ENCODE results near the gene KIFC1. TPM values are rescaled to one million over a fixed set of nuclear protein-coding genes. Genes with fewer than 3 reads are reported as not detected.

KIFC1 gene
- polyA plus RNA-seq, 3 donors: 0.14 to 0.87 (median 0.68) TPM

DNA sequence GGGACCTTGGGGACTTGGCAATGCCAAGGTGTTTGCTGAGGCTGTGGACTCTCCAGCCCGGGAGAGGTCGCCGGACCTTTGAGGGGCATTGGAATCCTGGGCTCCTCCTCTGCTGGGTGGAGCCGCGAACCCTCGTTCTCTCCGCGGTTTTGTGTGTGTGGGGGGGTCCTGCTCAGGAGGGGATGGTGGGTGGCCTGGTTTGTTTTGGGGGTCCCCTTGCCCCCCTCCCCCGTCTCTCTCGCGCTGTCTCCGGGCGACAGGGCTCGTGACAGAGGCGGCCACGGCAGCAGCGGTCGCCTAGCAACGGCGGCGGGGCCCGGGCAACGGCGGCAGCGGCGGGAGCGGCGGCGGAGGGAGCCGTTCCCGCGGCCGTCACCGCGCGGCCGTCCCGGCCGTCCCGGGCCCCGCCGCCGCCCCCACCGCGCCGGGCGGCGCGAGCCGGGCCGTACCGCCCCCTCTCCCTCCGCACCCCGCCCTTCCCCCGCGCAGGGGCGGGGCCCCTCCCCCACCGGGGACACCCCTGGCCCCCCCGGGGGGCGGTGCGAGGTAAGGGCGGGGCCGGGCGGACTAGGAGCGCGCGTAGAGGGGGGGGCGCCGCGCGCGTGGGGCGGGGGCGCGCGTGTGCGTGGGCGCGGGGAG lies 36.1 kb downstream of the KIFC1 start:
- Histone ChIP-seq H3K4me3 (replicated peaks in 1 of 3; ENCODE audit: low read depth in 2 of 3, low read length in 3 of 3) (peak overlapping the region; percentile 39 to 72 (median 44)), H3K9ac (ENCODE audit: insufficient read depth, low read length, poor library complexity, severe bottlenecking) (no peak overlapping the region), H3K27ac (ENCODE audit: low read depth in 1 of 2, low read length in 2 of 2) (no peak overlapping the region), H4K20me1 (ENCODE audit: insufficient read depth, low read length) (no peaks in the 10 kb centered on the region), H3K4me2 (replicated peaks; ENCODE audit: extremely low read depth, low read length, poor library complexity, severe bottlenecking) (peak overlapping the region; percentile 74), H3K9me3 (replicated peaks in 1 of 2; ENCODE audit: control insufficient read depth in 1 of 2, insufficient read depth in 1 of 2, low read length in 2 of 2) (no peaks in the 10 kb centered on the region), H2AFZ (ENCODE audit: insufficient read depth, low read depth, low read length, poor library complexity, severe bottlenecking) (no peak overlapping the region), H3K36me3 (replicated peaks in 1 of 2; ENCODE audit: control insufficient read depth in 1 of 2, insufficient read depth in 2 of 2, low read length in 2 of 2) (no peaks in the 10 kb centered on the region), H3K4me1 (ENCODE audit: control insufficient read depth in 1 of 2, insufficient read depth in 2 of 2, low read length in 2 of 2) (peaks cover 54 to 65% of the 10 kb centered on the region in 2 donors), H3K27me3 (ENCODE audit: control insufficient read depth in 2 of 2, insufficient read depth in 2 of 2, low read length in 2 of 2) (peaks cover 0 to 3% of the 10 kb centered on the region in 2 donors), H3K79me2 (ENCODE audit: insufficient read depth, low read length) (no peaks in the 10 kb centered on the region)
- H3K27ac Mint-ChIP-seq: peak overlapping the region in 5 of 7 donors; percentile 55 to 81 (median 77)
- TF ChIP-seq, protein P1, sequence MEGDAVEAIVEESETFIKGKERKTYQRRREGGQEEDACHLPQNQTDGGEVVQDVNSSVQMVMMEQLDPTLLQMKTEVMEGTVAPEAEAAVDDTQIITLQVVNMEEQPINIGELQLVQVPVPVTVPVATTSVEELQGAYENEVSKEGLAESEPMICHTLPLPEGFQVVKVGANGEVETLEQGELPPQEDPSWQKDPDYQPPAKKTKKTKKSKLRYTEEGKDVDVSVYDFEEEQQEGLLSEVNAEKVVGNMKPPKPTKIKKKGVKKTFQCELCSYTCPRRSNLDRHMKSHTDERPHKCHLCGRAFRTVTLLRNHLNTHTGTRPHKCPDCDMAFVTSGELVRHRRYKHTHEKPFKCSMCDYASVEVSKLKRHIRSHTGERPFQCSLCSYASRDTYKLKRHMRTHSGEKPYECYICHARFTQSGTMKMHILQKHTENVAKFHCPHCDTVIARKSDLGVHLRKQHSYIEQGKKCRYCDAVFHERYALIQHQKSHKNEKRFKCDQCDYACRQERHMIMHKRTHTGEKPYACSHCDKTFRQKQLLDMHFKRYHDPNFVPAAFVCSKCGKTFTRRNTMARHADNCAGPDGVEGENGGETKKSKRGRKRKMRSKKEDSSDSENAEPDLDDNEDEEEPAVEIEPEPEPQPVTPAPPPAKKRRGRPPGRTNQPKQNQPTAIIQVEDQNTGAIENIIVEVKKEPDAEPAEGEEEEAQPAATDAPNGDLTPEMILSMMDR (IDR thresholded peaks at IDR 0.05): no peak
- peaks cover 0 to 7% (median 0%) of the 10 kb centered on the region in 7 donors for H3K9me3 Mint-ChIP-seq
- H3K36me3 Mint-ChIP-seq: peaks cover 2 to 13% of the 10 kb centered on the region in 2 donors
- WGBS (ENCODE audit: insufficient coverage): 0% methylated on average over 35 of the region's 79 CpGs
- H3K4me1 Mint-ChIP-seq: peaks cover 74% of the 10 kb centered on the region
- H3K27me3 Mint-ChIP-seq (ENCODE audit: low read depth in 3 of 3): peaks cover 14 to 39% (median 23%) of the 10 kb centered on the region in 3 donors
- intact Hi-C loops (cut with micrococcal nuclease): no loop called here
- H3K4me3 Mint-ChIP-seq: peak overlapping the region; percentile 84 to 89
- DNase-seq: peak in 2 of 3 donors; percentile 25 to 50

DNA sequence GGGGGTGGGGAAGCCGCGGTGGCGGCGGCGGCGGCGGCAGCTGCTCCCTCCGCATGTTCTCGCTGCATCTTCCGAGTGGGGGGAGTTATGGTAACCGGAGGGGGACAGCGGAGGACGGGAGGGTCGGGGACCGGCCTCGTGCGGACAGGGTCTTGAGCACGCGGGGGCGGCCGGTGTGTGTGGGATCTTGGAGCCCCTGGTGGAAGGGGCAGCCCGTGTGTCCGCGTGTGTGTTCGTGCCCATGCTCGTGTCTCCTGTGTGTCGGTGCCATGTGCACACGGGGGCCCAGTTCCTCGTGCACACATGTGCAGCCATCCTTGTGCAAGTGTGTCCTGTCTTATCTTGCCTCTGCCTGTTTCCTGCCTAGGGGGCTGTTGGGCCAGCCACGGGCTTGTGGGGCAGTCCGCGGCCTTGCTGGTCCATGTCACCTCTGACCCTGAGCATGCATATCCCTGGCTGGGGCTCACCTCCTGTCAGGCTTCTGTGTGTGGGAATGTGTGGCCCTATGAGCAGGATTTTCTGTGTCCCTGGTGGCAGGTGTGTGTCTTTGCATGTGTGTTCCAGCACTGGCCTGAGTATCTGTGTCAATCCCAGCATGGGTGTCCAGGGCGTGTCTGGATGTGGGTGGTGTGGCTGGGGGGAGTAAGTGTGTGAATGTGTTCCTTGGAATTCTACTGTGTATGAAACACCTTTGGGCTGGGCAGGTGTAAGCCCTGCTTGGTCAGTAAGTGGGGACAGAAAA lies 36.8 kb downstream of the KIFC1 start:
- no peak overlapping the region for H3K9ac ChIP-seq (ENCODE audit: insufficient read depth, low read length, poor library complexity, severe bottlenecking)

More for the DNA sequence above, 36.8 kb downstream of the KIFC1 start:
- H3K27me3 Mint-ChIP-seq (ENCODE audit: low read depth in 3 of 3): peaks cover 19 to 45% (median 24%) of the 10 kb centered on the region in 3 donors
- H3K9me3 Mint-ChIP-seq: peaks cover 0 to 5% (median 0%) of the 10 kb centered on the region in 7 donors
- peak overlapping the region in 6 of 7 donors; percentile 26 to 88 (median 63) for H3K27ac Mint-ChIP-seq
- intact Hi-C loops (cut with micrococcal nuclease): no loop called here
- Histone ChIP-seq H3K27me3 (ENCODE audit: control insufficient read depth in 2 of 2, insufficient read depth in 2 of 2, low read length in 2 of 2) (peaks cover 0 to 3% of the 10 kb centered on the region in 2 donors), H3K4me1 (ENCODE audit: control insufficient read depth in 1 of 2, insufficient read depth in 2 of 2, low read length in 2 of 2) (peaks cover 55 to 71% of the 10 kb centered on the region in 2 donors), H3K79me2 (ENCODE audit: insufficient read depth, low read length) (no peaks in the 10 kb centered on the region), H4K20me1 (ENCODE audit: insufficient read depth, low read length) (no peaks in the 10 kb centered on the region), H3K4me3 (replicated peaks in 1 of 3; ENCODE audit: low read depth in 2 of 3, low read length in 3 of 3) (peak overlapping the region in 2 of 3 experiments; percentile 18 to 72), H3K4me2 (replicated peaks; ENCODE audit: extremely low read depth, low read length, poor library complexity, severe bottlenecking) (peak overlapping the region; percentile 74), H3K27ac (ENCODE audit: low read depth in 1 of 2, low read length in 2 of 2) (no peak overlapping the region), H3K36me3 (replicated peaks in 1 of 2; ENCODE audit: control insufficient read depth in 1 of 2, insufficient read depth in 2 of 2, low read length in 2 of 2) (no peaks in the 10 kb centered on the region), H3K9me3 (replicated peaks in 1 of 2; ENCODE audit: control insufficient read depth in 1 of 2, insufficient read depth in 1 of 2, low read length in 2 of 2) (no peaks in the 10 kb centered on the region), H2AFZ (ENCODE audit: insufficient read depth, low read depth, low read length, poor library complexity, severe bottlenecking) (no peak overlapping the region)
- peaks cover 80% of the 10 kb centered on the region for H3K4me1 Mint-ChIP-seq
- WGBS (ENCODE audit: insufficient coverage): 2% methylated on average over 33 of the region's 33 CpGs
- TF ChIP-seq, protein P1 (IDR thresholded peaks at IDR 0.05): peak; percentile 62
- DNase-seq: peak in 1 of 3 donors; percentile 41
- H3K4me3 Mint-ChIP-seq: peak overlapping the region; percentile 84 to 89
- peaks cover 2 to 18% of the 10 kb centered on the region in 2 donors for H3K36me3 Mint-ChIP-seq
